HL-60 (cell line): Measurements from ENCODE around the gene ADAMTS8.

Experiments
- DNase-seq, 2 experiments: peaks; one replicate each; pipeline ENCODE4 v3.0.0-alpha.2; 2010 to 2020; ENCODE audit warnings: low read depth in 1 of 2, low spot score in 1 of 2
- H3K27ac ChIP-seq: fragments of 250-450 bp; sonication (Bioruptor Pico); replicated peaks from 2 replicates; pipeline ENCODE4 v1.5.1; 2020; ENCODE audit warnings: mild to moderate bottlenecking, moderate library complexity
- H3K27me3 ChIP-seq: fragments of 250-450 bp; sonication (Bioruptor Pico); 2 replicates; pipeline ENCODE4 v1.5.1; 2021; ENCODE audit warnings: mild to moderate bottlenecking, moderate library complexity; ENCODE audit not compliant: insufficient read depth, poor library complexity, severe bottlenecking
- H3K4me3 ChIP-seq: replicated peaks from 2 replicates; pipeline ENCODE4 v1.5.1; 2011; ENCODE audit warnings: mild to moderate bottlenecking, control low read depth, low read length; ENCODE audit not compliant: insufficient read depth
- GABPA ChIP-seq: IDR thresholded peaks from 2 replicates; pipeline ENCODE4 v1.6.1; 2012; ENCODE audit warnings: low read depth
- POLR2AphosphoS5 ChIP-seq: IDR thresholded peaks from 2 replicates; pipeline ENCODE4 v1.6.1; 2012; ENCODE audit warnings: low read depth
- SPI1 ChIP-seq: IDR thresholded peaks from 2 replicates; pipeline ENCODE4 v1.6.1; 2012; ENCODE audit warnings: low read depth, mild to moderate bottlenecking, borderline replicate concordance
- TF ChIP-seq, protein P1 (sequence below): IDR thresholded peaks from one replicate; pipeline ENCODE4 v1.5.1; 2011; ENCODE audit warnings: low read length, control low read depth, inconsistent platforms; ENCODE audit not compliant: insufficient read depth
- TF ChIP-seq, protein P2 (sequence below): IDR thresholded peaks from 2 replicates; pipeline ENCODE4 v1.6.1; 2012; ENCODE audit warnings: low read depth; ENCODE audit not compliant: insufficient replicate concordance

ADAMTS8 gene

DNA sequence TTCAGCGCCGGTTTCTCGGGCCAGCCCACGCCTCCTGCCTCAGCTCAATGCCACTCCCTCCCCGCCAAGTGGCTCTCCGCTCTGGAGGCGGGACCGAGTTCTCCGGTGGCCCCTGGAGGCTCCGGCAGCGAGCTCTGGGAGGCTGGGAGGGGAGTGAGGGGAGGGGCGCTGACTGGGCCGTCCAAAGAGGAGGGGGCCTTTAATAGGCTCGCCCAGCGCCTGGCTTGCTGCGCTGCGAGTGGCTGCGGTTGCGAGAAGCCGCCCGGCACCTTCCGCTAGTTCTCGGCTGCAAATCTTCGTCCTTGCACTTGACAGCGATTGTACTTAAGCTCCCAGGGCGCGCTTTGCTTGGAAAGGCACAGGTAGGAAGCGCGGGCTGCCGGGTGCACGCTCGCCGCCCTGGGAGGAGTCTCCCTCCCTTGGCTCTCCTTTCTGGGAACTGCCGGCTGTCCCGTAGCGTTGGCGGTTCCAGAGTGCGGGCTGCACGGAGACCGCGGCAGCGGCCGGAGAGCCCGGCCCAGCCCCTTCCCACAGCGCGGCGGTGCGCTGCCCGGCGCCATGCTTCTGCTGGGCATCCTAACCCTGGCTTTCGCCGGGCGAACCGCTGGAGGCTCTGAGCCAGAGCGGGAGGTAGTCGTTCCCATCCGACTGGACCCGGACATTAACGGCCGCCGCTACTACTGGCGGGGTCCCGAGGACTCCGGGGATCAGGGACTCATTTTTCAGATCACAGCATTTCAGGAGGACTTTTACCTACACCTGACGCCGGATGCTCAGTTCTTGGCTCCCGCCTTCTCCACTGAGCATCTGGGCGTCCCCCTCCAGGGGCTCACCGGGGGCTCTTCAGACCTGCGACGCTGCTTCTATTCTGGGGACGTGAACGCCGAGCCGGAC, 20.3 kb upstream of the ADAMTS8 start, which contains the start of gene ADAMTS15:
ADAMTS15 (plus strand) TSS at position 230 of the 894 bp plus-strand sequence; CDS start at position 559, 329 bp downstream.
- H3K27ac ChIP-seq, result no peak within 1 kb of the TSS
- peaks cover 46% of the 10 kb centered on the region for H3K27me3 ChIP-seq
- DNase-seq, result peak in 1 of 2 experiments; percentile 15
- no peak for TF ChIP-seq POLR2AphosphoS5
- TF ChIP-seq, protein P1, sequence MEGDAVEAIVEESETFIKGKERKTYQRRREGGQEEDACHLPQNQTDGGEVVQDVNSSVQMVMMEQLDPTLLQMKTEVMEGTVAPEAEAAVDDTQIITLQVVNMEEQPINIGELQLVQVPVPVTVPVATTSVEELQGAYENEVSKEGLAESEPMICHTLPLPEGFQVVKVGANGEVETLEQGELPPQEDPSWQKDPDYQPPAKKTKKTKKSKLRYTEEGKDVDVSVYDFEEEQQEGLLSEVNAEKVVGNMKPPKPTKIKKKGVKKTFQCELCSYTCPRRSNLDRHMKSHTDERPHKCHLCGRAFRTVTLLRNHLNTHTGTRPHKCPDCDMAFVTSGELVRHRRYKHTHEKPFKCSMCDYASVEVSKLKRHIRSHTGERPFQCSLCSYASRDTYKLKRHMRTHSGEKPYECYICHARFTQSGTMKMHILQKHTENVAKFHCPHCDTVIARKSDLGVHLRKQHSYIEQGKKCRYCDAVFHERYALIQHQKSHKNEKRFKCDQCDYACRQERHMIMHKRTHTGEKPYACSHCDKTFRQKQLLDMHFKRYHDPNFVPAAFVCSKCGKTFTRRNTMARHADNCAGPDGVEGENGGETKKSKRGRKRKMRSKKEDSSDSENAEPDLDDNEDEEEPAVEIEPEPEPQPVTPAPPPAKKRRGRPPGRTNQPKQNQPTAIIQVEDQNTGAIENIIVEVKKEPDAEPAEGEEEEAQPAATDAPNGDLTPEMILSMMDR, result no peak
- TF ChIP-seq, protein P2, sequence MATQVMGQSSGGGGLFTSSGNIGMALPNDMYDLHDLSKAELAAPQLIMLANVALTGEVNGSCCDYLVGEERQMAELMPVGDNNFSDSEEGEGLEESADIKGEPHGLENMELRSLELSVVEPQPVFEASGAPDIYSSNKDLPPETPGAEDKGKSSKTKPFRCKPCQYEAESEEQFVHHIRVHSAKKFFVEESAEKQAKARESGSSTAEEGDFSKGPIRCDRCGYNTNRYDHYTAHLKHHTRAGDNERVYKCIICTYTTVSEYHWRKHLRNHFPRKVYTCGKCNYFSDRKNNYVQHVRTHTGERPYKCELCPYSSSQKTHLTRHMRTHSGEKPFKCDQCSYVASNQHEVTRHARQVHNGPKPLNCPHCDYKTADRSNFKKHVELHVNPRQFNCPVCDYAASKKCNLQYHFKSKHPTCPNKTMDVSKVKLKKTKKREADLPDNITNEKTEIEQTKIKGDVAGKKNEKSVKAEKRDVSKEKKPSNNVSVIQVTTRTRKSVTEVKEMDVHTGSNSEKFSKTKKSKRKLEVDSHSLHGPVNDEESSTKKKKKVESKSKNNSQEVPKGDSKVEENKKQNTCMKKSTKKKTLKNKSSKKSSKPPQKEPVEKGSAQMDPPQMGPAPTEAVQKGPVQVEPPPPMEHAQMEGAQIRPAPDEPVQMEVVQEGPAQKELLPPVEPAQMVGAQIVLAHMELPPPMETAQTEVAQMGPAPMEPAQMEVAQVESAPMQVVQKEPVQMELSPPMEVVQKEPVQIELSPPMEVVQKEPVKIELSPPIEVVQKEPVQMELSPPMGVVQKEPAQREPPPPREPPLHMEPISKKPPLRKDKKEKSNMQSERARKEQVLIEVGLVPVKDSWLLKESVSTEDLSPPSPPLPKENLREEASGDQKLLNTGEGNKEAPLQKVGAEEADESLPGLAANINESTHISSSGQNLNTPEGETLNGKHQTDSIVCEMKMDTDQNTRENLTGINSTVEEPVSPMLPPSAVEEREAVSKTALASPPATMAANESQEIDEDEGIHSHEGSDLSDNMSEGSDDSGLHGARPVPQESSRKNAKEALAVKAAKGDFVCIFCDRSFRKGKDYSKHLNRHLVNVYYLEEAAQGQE, result no peak
- TF ChIP-seq GABPA, result no peak
- TF ChIP-seq SPI1, result no peak
- H3K4me3 ChIP-seq, result peak within 1 kb of the TSS; percentile 16

DNA sequence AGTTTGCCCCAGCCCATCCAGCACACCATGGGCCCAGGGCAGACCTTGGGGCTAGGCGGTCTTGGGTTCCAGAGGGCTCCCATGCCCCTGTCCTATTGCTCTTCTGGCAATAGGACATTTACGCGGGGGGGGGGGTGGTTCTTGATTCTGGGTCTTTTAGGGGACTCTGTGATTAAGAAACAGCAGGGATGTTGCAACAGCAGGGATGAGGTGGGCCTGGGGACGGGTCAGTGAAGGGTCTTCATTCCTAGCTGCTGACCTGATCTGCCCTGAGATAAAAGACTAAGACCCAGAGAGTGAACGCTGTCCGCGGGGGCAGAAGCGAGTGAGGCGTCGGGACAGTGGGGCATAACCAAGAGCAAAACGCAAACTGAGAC, 19.6 kb upstream of the ADAMTS8 start:
- no peak for DNase-seq
- H3K27me3 ChIP-seq, result peaks cover 46% of the 10 kb centered on the region
- H3K27ac ChIP-seq, result no peak overlapping the region
- TF ChIP-seq, protein P2, result no peak
- TF ChIP-seq POLR2AphosphoS5 (no peak), SPI1 (no peak), GABPA (no peak)
- TF ChIP-seq, protein P1, result no peak
- H3K4me3 ChIP-seq, result peak overlapping the region; percentile 16

DNA sequence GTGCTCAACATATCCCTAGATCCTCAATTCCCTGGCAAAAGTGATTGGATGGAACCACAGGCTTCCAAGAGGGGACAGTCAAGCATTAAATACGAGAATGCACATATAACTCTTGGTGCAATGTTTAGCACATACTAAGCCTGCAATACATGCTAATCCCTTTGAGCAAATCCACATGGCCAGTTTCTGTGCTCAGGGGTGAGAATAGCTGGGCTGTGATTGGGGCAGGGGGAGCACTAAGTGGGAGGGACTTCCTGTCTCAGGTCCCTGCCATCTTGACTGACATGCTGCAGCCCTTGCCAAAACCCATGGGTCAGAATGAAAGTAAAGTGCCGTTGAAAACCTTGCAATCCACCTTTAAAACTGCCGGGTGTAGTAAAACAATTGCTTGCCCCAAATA, 17.4 kb upstream of the ADAMTS8 start:
- peaks cover 39% of the 10 kb centered on the region for H3K27me3 ChIP-seq
- no peak overlapping the region for H3K4me3 ChIP-seq
- no peak for DNase-seq
- no peak for TF ChIP-seq SPI1
- TF ChIP-seq GABPA, result no peak
- TF ChIP-seq, protein P2, result no peak
- TF ChIP-seq, protein P1, result no peak
- no peak for TF ChIP-seq POLR2AphosphoS5
- H3K27ac ChIP-seq, result no peak overlapping the region
